Measurements from ENCODE around the gene RAB30. TPM values are rescaled to one million over a fixed set of nuclear protein-coding genes. Genes with fewer than 3 reads are reported as not detected.
"Not testable (repeated sequence)": the region's sequence is repeated elsewhere in the genome, so short reads cannot be mapped to it uniquely, and the experiment has no call there.

Gene RAB30
- polyA plus RNA-seq, 1 donor, result 5.3 TPM

- H3K4me3 ChIP-seq (ENCODE audit: low read length); H3K36me3 ChIP-seq (ENCODE audit: control insufficient read depth, insufficient read depth, low read length); H3K27me3 ChIP-seq (ENCODE audit: control insufficient read depth, insufficient read depth, low read length); DNase-seq; H3K4me1 ChIP-seq (ENCODE audit: control insufficient read depth, insufficient read depth, low read length); H3K9me3 ChIP-seq (ENCODE audit: control insufficient read depth, low read depth, low read length); H3K27ac ChIP-seq (ENCODE audit: low read length): not testable (repeated sequence)
- WGBS (ENCODE audit: insufficient coverage, low lambda C conversion rate), result no CpG with 5 or more reads among the region's 60 CpGs
These were observed 101.1 kb downstream of the RAB30 start for GRCh38 chr11:82970507-82971083.

GRCh38 chr11:82969811-82970210 lies 101.9 kb downstream of the RAB30 start:
- H3K4me1 ChIP-seq (ENCODE audit: control insufficient read depth, insufficient read depth, low read length), result no peaks in the 10 kb centered on the region
- no CpG with 5 or more reads among the region's 4 CpGs for WGBS (ENCODE audit: insufficient coverage, low lambda C conversion rate)
- peaks cover 8% of the 10 kb centered on the region for H3K9me3 ChIP-seq (ENCODE audit: control insufficient read depth, low read depth, low read length)
- H3K4me3 ChIP-seq (ENCODE audit: low read length), result no peak overlapping the region
- DNase-seq, result no peak
- H3K36me3 ChIP-seq (ENCODE audit: control insufficient read depth, insufficient read depth, low read length), result no peaks in the 10 kb centered on the region
- H3K27me3 ChIP-seq (ENCODE audit: control insufficient read depth, insufficient read depth, low read length), result no peaks in the 10 kb centered on the region
- H3K27ac ChIP-seq (ENCODE audit: low read length), result no peak overlapping the region

- H3K27ac ChIP-seq (ENCODE audit: low read length), result no peak overlapping the region
- H3K9me3 ChIP-seq (ENCODE audit: control insufficient read depth, low read depth, low read length), result peaks cover 8% of the 10 kb centered on the region
- no peaks in the 10 kb centered on the region for H3K4me1 ChIP-seq (ENCODE audit: control insufficient read depth, insufficient read depth, low read length)
- no peak for DNase-seq
- H3K36me3 ChIP-seq (ENCODE audit: control insufficient read depth, insufficient read depth, low read length), result no peaks in the 10 kb centered on the region
- H3K27me3 ChIP-seq (ENCODE audit: control insufficient read depth, insufficient read depth, low read length), result no peaks in the 10 kb centered on the region
- no CpG with 5 or more reads among the region's 4 CpGs for WGBS (ENCODE audit: insufficient coverage, low lambda C conversion rate)
- no peak overlapping the region for H3K4me3 ChIP-seq (ENCODE audit: low read length)
These were observed 104.3 kb downstream of the RAB30 start for GRCh38 chr11:82967381-82967780.

- not testable (repeated sequence) for H3K4me1 ChIP-seq (ENCODE audit: control insufficient read depth, insufficient read depth, low read length); H3K27me3 ChIP-seq (ENCODE audit: control insufficient read depth, insufficient read depth, low read length); H3K27ac ChIP-seq (ENCODE audit: low read length); DNase-seq; H3K4me3 ChIP-seq (ENCODE audit: low read length); H3K9me3 ChIP-seq (ENCODE audit: control insufficient read depth, low read depth, low read length); H3K36me3 ChIP-seq (ENCODE audit: control insufficient read depth, insufficient read depth, low read length)
These were observed 109.7 kb downstream of the RAB30 start for GRCh38 chr11:82962021-82962420.

GRCh38 chr11:82960779-82961143 lies 110.9 kb downstream of the RAB30 start:
- Histone ChIP-seq H3K4me1 (ENCODE audit: control insufficient read depth, insufficient read depth, low read length) (no peaks in the 10 kb centered on the region), H3K27me3 (ENCODE audit: control insufficient read depth, insufficient read depth, low read length) (no peaks in the 10 kb centered on the region), H3K4me3 (ENCODE audit: low read length) (no peak overlapping the region), H3K36me3 (ENCODE audit: control insufficient read depth, insufficient read depth, low read length) (no peaks in the 10 kb centered on the region), H3K27ac (ENCODE audit: low read length) (no peak overlapping the region), H3K9me3 (ENCODE audit: control insufficient read depth, low read depth, low read length) (peaks cover 2% of the 10 kb centered on the region)
- no peak for DNase-seq
- no CpG with 5 or more reads among the region's 2 CpGs for WGBS (ENCODE audit: insufficient coverage, low lambda C conversion rate)

GRCh38 chr11:82959987-82960778 lies 111.5 kb downstream of the RAB30 start:
- Histone ChIP-seq H3K27me3 (ENCODE audit: control insufficient read depth, insufficient read depth, low read length) (no peaks in the 10 kb centered on the region), H3K9me3 (ENCODE audit: control insufficient read depth, low read depth, low read length) (peaks cover 2% of the 10 kb centered on the region), H3K27ac (ENCODE audit: low read length) (no peak overlapping the region), H3K36me3 (ENCODE audit: control insufficient read depth, insufficient read depth, low read length) (no peaks in the 10 kb centered on the region), H3K4me1 (ENCODE audit: control insufficient read depth, insufficient read depth, low read length) (no peaks in the 10 kb centered on the region), H3K4me3 (ENCODE audit: low read length) (no peak overlapping the region)
- no peak for DNase-seq
- 100% methylated on average over 1 of the region's 5 CpGs for WGBS (ENCODE audit: insufficient coverage, low lambda C conversion rate)

GRCh38 chr11:82955736-82956453 lies 115.8 kb downstream of the RAB30 start:
- H3K27ac ChIP-seq (ENCODE audit: low read length); H3K4me3 ChIP-seq (ENCODE audit: low read length); H3K36me3 ChIP-seq (ENCODE audit: control insufficient read depth, insufficient read depth, low read length); H3K4me1 ChIP-seq (ENCODE audit: control insufficient read depth, insufficient read depth, low read length); DNase-seq; H3K9me3 ChIP-seq (ENCODE audit: control insufficient read depth, low read depth, low read length); H3K27me3 ChIP-seq (ENCODE audit: control insufficient read depth, insufficient read depth, low read length): not testable (repeated sequence)
- WGBS (ENCODE audit: insufficient coverage, low lambda C conversion rate), result no CpG with 5 or more reads among the region's 9 CpGs

- H3K36me3 ChIP-seq (ENCODE audit: control insufficient read depth, insufficient read depth, low read length); H3K4me1 ChIP-seq (ENCODE audit: control insufficient read depth, insufficient read depth, low read length); H3K4me3 ChIP-seq (ENCODE audit: low read length); DNase-seq; H3K27ac ChIP-seq (ENCODE audit: low read length); H3K27me3 ChIP-seq (ENCODE audit: control insufficient read depth, insufficient read depth, low read length); H3K9me3 ChIP-seq (ENCODE audit: control insufficient read depth, low read depth, low read length): not testable (repeated sequence)
- WGBS (ENCODE audit: insufficient coverage, low lambda C conversion rate), result no CpG with 5 or more reads among the region's 2 CpGs
These were observed 121.2 kb downstream of the RAB30 start for GRCh38 chr11:82950502-82950901.

GRCh38 chr11:82949352-82949751 lies 122.3 kb downstream of the RAB30 start:
- DNase-seq, result no peak
- Histone ChIP-seq H3K27ac (ENCODE audit: low read length) (no peak overlapping the region), H3K4me3 (ENCODE audit: low read length) (no peak overlapping the region), H3K27me3 (ENCODE audit: control insufficient read depth, insufficient read depth, low read length) (no peaks in the 10 kb centered on the region), H3K9me3 (ENCODE audit: control insufficient read depth, low read depth, low read length) (no peaks in the 10 kb centered on the region), H3K36me3 (ENCODE audit: control insufficient read depth, insufficient read depth, low read length) (no peaks in the 10 kb centered on the region), H3K4me1 (ENCODE audit: control insufficient read depth, insufficient read depth, low read length) (no peaks in the 10 kb centered on the region)

GRCh38 chr11:82945682-82946081 lies 126.0 kb downstream of the RAB30 start:
- Histone ChIP-seq H3K4me1 (ENCODE audit: control insufficient read depth, insufficient read depth, low read length) (no peaks in the 10 kb centered on the region), H3K27ac (ENCODE audit: low read length) (no peak overlapping the region), H3K27me3 (ENCODE audit: control insufficient read depth, insufficient read depth, low read length) (no peaks in the 10 kb centered on the region), H3K9me3 (ENCODE audit: control insufficient read depth, low read depth, low read length) (no peaks in the 10 kb centered on the region), H3K36me3 (ENCODE audit: control insufficient read depth, insufficient read depth, low read length) (no peaks in the 10 kb centered on the region), H3K4me3 (ENCODE audit: low read length) (no peak overlapping the region)
- no peak for DNase-seq

GRCh38 chr11:82945041-82945440 lies 126.7 kb downstream of the RAB30 start:
- H3K27me3 ChIP-seq (ENCODE audit: control insufficient read depth, insufficient read depth, low read length); H3K4me1 ChIP-seq (ENCODE audit: control insufficient read depth, insufficient read depth, low read length); H3K36me3 ChIP-seq (ENCODE audit: control insufficient read depth, insufficient read depth, low read length); H3K27ac ChIP-seq (ENCODE audit: low read length); H3K9me3 ChIP-seq (ENCODE audit: control insufficient read depth, low read depth, low read length); H3K4me3 ChIP-seq (ENCODE audit: low read length); DNase-seq: not testable (repeated sequence)
- no CpG with 5 or more reads among the region's 1 CpG for WGBS (ENCODE audit: insufficient coverage, low lambda C conversion rate)
